Measurements from ENCODE around the gene SIAE. TPM values are rescaled to one million over a fixed set of nuclear protein-coding genes. Genes with fewer than 3 reads are reported as not detected.

SIAE gene
- total and polyA plus RNA-seq, 2 of the 4 experiments (the other 2 are of a cell fraction), result 4.7 to 12.0 TPM

- Histone ChIP-seq H3K23ac (ENCODE audit: low read depth, low read length) (no peak overlapping the region; the same call in 1 of the 2 replicates), H3K9me1 (ENCODE audit: insufficient read depth, low read length) (no peaks in the 10 kb centered on the region), H2BK20ac (ENCODE audit: low read depth, low read length) (no peak overlapping the region), H4K20me1 (ENCODE audit: insufficient read depth, low read length) (no peaks in the 10 kb centered on the region), H3K27ac (ENCODE audit: insufficient read depth, low read length) (no peak overlapping the region), H2AFZ (replicated peaks; ENCODE audit: low read length, poor library complexity) (peak overlapping the region; percentile 35), H3K4me3 (ENCODE audit: insufficient read depth, low read depth, low read length) (no peak overlapping the region), H4K5ac (ENCODE audit: low read depth, low read length) (no peak overlapping the region), H3K9ac (ENCODE audit: low read depth, low read length) (no peak overlapping the region), H2BK120ac (ENCODE audit: low read depth, low read length) (no peak overlapping the region), H3K36me3 (ENCODE audit: control insufficient read depth, insufficient read depth, low read length) (no peaks in the 10 kb centered on the region), H3K27me3 (ENCODE audit: control insufficient read depth, insufficient read depth, low read length) (no peaks in the 10 kb centered on the region), H4K91ac (ENCODE audit: insufficient read depth, low read depth, low read length) (no peak overlapping the region), H3K14ac (replicated peaks; ENCODE audit: low read depth, low read length) (no peak overlapping the region), H3K4me1 (ENCODE audit: control insufficient read depth, insufficient read depth, low read length) (no peaks in the 10 kb centered on the region), H3K4ac (ENCODE audit: low read depth, low read length) (no peak overlapping the region), H4K8ac (ENCODE audit: low read depth in 2 of 2, low read length in 2 of 2) (no peak overlapping the region), H2BK15ac (ENCODE audit: low read depth, low read length) (no peak overlapping the region), H3K4me2 (ENCODE audit: low read depth, low read length) (no peak overlapping the region), H2AK5ac (ENCODE audit: low read depth, low read length) (no peak overlapping the region), H3K56ac (ENCODE audit: extremely low read depth, insufficient read depth, low read length) (no peak overlapping the region), H2BK5ac (ENCODE audit: low read depth, low read length, poor library complexity, severe bottlenecking) (no peak overlapping the region), H3K18ac (ENCODE audit: low read depth, low read length) (no peak overlapping the region), H3K9me3 (ENCODE audit: control insufficient read depth, insufficient read depth, low read length) (no peaks in the 10 kb centered on the region), H2AK9ac (replicated peaks; ENCODE audit: low read depth, low read length, poor library complexity) (peak overlapping the region; percentile 51), H3K79me1 (ENCODE audit: low read depth in 1 of 2, low read length in 2 of 2) (no peaks in the 10 kb centered on the region)
- CTCF ChIA-PET, result interaction anchor here (0.6 to 1.4 kb wide), 3 partner anchors 17 to 200 kb away, joined by 3 to 7 read pairs (median 4); no protein-coding TSS in a partner anchor
- ATAC-seq (ENCODE audit: low read depth), result no peak
- DNase-seq, result peak; percentile 54
- no TSS peak for BruUV-seq (replicated peaks)
- WGBS, 2 experiments (ENCODE audit: extremely low coverage in 2 of 2, insufficient read length in 1 of 2), result no CpG with 5 or more reads among the region's 3 CpGs
- TF ChIP-seq POLR2A (IDR thresholded peaks at IDR 0.05; ENCODE audit: low read depth, low read length), result no peak
- TF ChIP-seq CHD1 (IDR thresholded peaks at IDR 0.05; ENCODE audit: low read depth, low read length), result no peak
- TF ChIP-seq CEBPB (IDR thresholded peaks at IDR 0.05; ENCODE audit: low read depth, low read length), result no peak
- no peak for TF ChIP-seq RAD21 (IDR thresholded peaks at IDR 0.05; ENCODE audit: low read length)
- no peak for TF ChIP-seq RCOR1 (IDR thresholded peaks at IDR 0.05; ENCODE audit: insufficient replicate concordance, low read length)
- TF ChIP-seq NFE2L2 (IDR thresholded peaks at IDR 0.05; ENCODE audit: low read depth, low read length), result no peak
- TF ChIP-seq MAFK (IDR thresholded peaks at IDR 0.05; ENCODE audit: low read depth, low read length), result no peak
- TF ChIP-seq ELK1 (IDR thresholded peaks at IDR 0.05; ENCODE audit: borderline replicate concordance, low read depth, low read length), result no peak
- intact Hi-C loops (cut with micrococcal nuclease) (no loop called here), dilution Hi-C loops (cut with HindIII; ENCODE audit: low sequenced_read_pairs, unreplicated experiment) (no loop called here), in situ Hi-C loops (cut with MboI; ENCODE audit: low sequenced_read_pairs) (no loop called here)
- POLR2A ChIA-PET (ENCODE audit: unreplicated experiment), result no interaction called here
These were observed 71.3 kb downstream of the SIAE start for GRCh38 chr11:124602193-124602592.
